GM12891 (cell line): ENCODE measurements around the gene STMND1.

Experiments used
- PAX5 ChIP-seq: IDR thresholded peaks from 2 replicates; pipeline ENCODE4 v1.6.1; 2011; ENCODE audit warnings: low read length, moderate library complexity, mild to moderate bottlenecking; ENCODE audit not compliant: insufficient read depth, severe bottlenecking
- POLR2A ChIP-seq: IDR thresholded peaks from 2 replicates; pipeline ENCODE4 v1.6.1; 2011; ENCODE audit warnings: low read depth, low read length, control low read depth
- POLR2AphosphoS5 ChIP-seq: IDR thresholded peaks from 2 replicates; pipeline ENCODE4 v1.6.1; 2011; ENCODE audit warnings: low read depth, low read length, control low read depth
- POU2F2 ChIP-seq: IDR thresholded peaks from 2 replicates; pipeline ENCODE4 v1.6.1; 2011; ENCODE audit warnings: low read depth, mild to moderate bottlenecking, control low read depth, low read length, moderate library complexity
- SPI1 ChIP-seq: IDR thresholded peaks from 2 replicates; pipeline ENCODE4 v1.6.1; 2011; ENCODE audit warnings: low read depth, low read length, control low read depth
- TAF1 ChIP-seq: IDR thresholded peaks from 2 replicates; pipeline ENCODE4 v1.6.1; 2011; ENCODE audit warnings: low read depth, low read length, control low read depth

GRCh38 chr6:17058550-17058949 is 43.3 kb upstream of the STMND1 start:
- TF ChIP-seq POLR2A (no peak), TAF1 (no peak), POLR2AphosphoS5 (no peak), SPI1 (no peak), PAX5 (no peak), POU2F2 (no peak)
